CD14-positive monocyte (primary cell): Measurements from ENCODE around the gene SRD5A1. TPM values are rescaled to one million over a fixed set of nuclear protein-coding genes. Genes with fewer than 3 reads are reported as not detected.

Source experiments
- DNase-seq, 3 donors: peaks; one replicate each; pipeline ENCODE4 v3.0.0-alpha.2; 2011 to 2022
- H2AFZ ChIP-seq: 2 replicates; pipeline ENCODE4 v1.6.0; 2012; ENCODE audit warnings: mild to moderate bottlenecking, low read depth, low read length, inconsistent platforms; ENCODE audit not compliant: insufficient read depth, poor library complexity, severe bottlenecking
- H3K27ac ChIP-seq, 2 donors: 1 replicate in 1 of 2; 2 replicates in 1 of 2; pipeline ENCODE4 v1.5.1; 2012 to 2013; ENCODE audit warnings: low read length in 2 of 2, control low read depth in 1 of 2, inconsistent platforms in 1 of 2, low read depth in 1 of 2, mild to moderate bottlenecking in 1 of 2
- H3K27me3 ChIP-seq, 2 donors: one replicate each; pipeline versions ENCODE4 v1.6.0 to v1.6.1; 2011 to 2013; ENCODE audit warnings: low read length in 2 of 2; ENCODE audit not compliant: control insufficient read depth in 2 of 2, insufficient read depth in 2 of 2
- H3K36me3 ChIP-seq, 2 donors: replicated peaks in 1 of 2; 1 replicate in 1 of 2; 2 replicates in 1 of 2; pipeline versions ENCODE4 v1.5.1 to v1.6.1; 2012 to 2013; ENCODE audit warnings: low read length in 2 of 2, control low read depth in 1 of 2, inconsistent platforms in 1 of 2, mild to moderate bottlenecking in 1 of 2; ENCODE audit not compliant: insufficient read depth in 2 of 2, control insufficient read depth in 1 of 2
- H3K4me1 ChIP-seq, 2 donors: 1 replicate in 1 of 2; 2 replicates in 1 of 2; pipeline versions ENCODE4 v1.5.1 to v1.6.1; 2012 to 2013; ENCODE audit warnings: low read length in 2 of 2, control low read depth in 1 of 2, inconsistent platforms in 1 of 2, mild to moderate bottlenecking in 1 of 2, moderate library complexity in 1 of 2; ENCODE audit not compliant: insufficient read depth in 2 of 2, control insufficient read depth in 1 of 2
- H3K4me2 ChIP-seq: replicated peaks from 2 replicates; pipeline ENCODE3; 2012; ENCODE audit warnings: low read length, moderate library complexity, mild to moderate bottlenecking; ENCODE audit not compliant: poor library complexity, severe bottlenecking; ENCODE audit errors: extremely low read depth
- H3K4me3 ChIP-seq, 3 experiments: fragments of 200-600 bp in 1 of 3; sonication (generic) in 1 of 3; replicated peaks in 1 of 3; 1 replicate in 2 of 3; 2 replicates in 1 of 3; pipeline ENCODE4 v1.5.1; 2011 to 2013; ENCODE audit warnings: low read length in 3 of 3, mild to moderate bottlenecking in 3 of 3, control low read depth in 2 of 3, low read depth in 2 of 3, inconsistent platforms in 1 of 3, moderate library complexity in 1 of 3
- H3K79me2 ChIP-seq: 2 replicates; pipeline ENCODE4 v1.6.0; 2012; ENCODE audit warnings: mild to moderate bottlenecking, control low read depth, inconsistent platforms, low read length, moderate library complexity; ENCODE audit not compliant: insufficient read depth
- H3K9ac ChIP-seq: 2 replicates; pipeline ENCODE4 v1.6.0; 2017; ENCODE audit warnings: low read length, mild to moderate bottlenecking; ENCODE audit not compliant: insufficient read depth, poor library complexity, severe bottlenecking
- H3K9me3 ChIP-seq, 2 donors: replicated peaks in 1 of 2; 1 replicate in 1 of 2; 2 replicates in 1 of 2; pipeline versions ENCODE4 v1.5.1 to v1.6.1; 2012 to 2013; ENCODE audit warnings: low read length in 2 of 2, control low read depth in 1 of 2; ENCODE audit not compliant: control insufficient read depth in 1 of 2, insufficient read depth in 1 of 2
- H4K20me1 ChIP-seq: 2 replicates; pipeline ENCODE4 v1.6.0; 2012; ENCODE audit warnings: mild to moderate bottlenecking, low read length, control low read depth, moderate library complexity; ENCODE audit not compliant: insufficient read depth
- H3K27ac Mint-ChIP-seq, 7 donors: one replicate each; pipeline ENCODE4 v1.8.0; 2020; ENCODE audit warnings: mild to moderate bottlenecking in 7 of 7, mixed read lengths in 7 of 7, moderate library complexity in 6 of 7, inconsistent platforms in 2 of 7
- H3K27me3 Mint-ChIP-seq, 3 donors: one replicate each; pipeline ENCODE4 v1.8.0; 2021 to 2022; ENCODE audit warnings: low read depth in 3 of 3, mild to moderate bottlenecking in 3 of 3, mixed read lengths in 3 of 3, moderate library complexity in 3 of 3, inconsistent platforms in 1 of 3
- H3K36me3 Mint-ChIP-seq, 2 donors: one replicate each; pipeline ENCODE4 v1.8.0; 2020; ENCODE audit warnings: mixed read lengths in 2 of 2, inconsistent platforms in 1 of 2, mild to moderate bottlenecking in 1 of 2
- H3K4me1 Mint-ChIP-seq: one replicate; pipeline ENCODE4 v1.8.0; 2020; ENCODE audit warnings: mild to moderate bottlenecking, mixed read lengths
- H3K4me3 Mint-ChIP-seq, 2 donors: one replicate each; pipeline ENCODE4 v1.8.0; 2020; ENCODE audit warnings: mild to moderate bottlenecking in 2 of 2, mixed read lengths in 2 of 2, moderate library complexity in 1 of 2
- H3K9me3 Mint-ChIP-seq, 7 donors: one replicate each; pipeline ENCODE4 v1.8.0; 2020 to 2022; ENCODE audit warnings: mixed read lengths in 7 of 7, mild to moderate bottlenecking in 6 of 7, moderate library complexity in 6 of 7, inconsistent platforms in 2 of 7
- WGBS: methylation state at CpG from one replicate; pipeline ENCODE4 v1.1.5; 2013; ENCODE audit warnings: missing lambda C conversion rate; ENCODE audit not compliant: insufficient coverage; 5-methylcytosine and 5-hydroxymethylcytosine counted together
- intact Hi-C, 2 donors: fragments of 100-400 bp; cut with micrococcal nuclease; formaldehyde crosslinking; loops; one replicate each; pipeline versions ENCODE4 v1.15.0 to v1.15.1; 2023
- polyA plus RNA-seq, 3 donors: library from polyadenylated mRNA; depleted of rRNA in 1 of 3; unstranded in 2 of 3; stranded (reverse) in 1 of 3; fragments of 300-500 nt in 2 of 3; fragments of >200 nt in 1 of 3; fragmentation: Illumina TruSeq in 2 of 3; gene quantifications; 1 replicate in 2 of 3; 2 replicates in 1 of 3; pipeline ENCODE4 v1.2.3, GENCODE V29; 2012 to 2021
- TF ChIP-seq, protein P1 (sequence below): fragments of 200-600 bp; IDR thresholded peaks from one replicate; pipeline ENCODE4 v1.8.0; 2022; ENCODE audit warnings: antibody characterized with exemption, mild to moderate bottlenecking

SRD5A1 gene
- polyA plus RNA-seq, 3 donors, result 21.2 to 34.7 (median 26.0) TPM

GRCh38 chr5:6603643-6604042, 29.6 kb upstream of the SRD5A1 start:
- H3K36me3 Mint-ChIP-seq, result peaks cover 91 to 100% of the 10 kb centered on the region in 2 donors
- 100% methylated on average over 3 of the region's 5 CpGs for WGBS
- TF ChIP-seq, protein P1, sequence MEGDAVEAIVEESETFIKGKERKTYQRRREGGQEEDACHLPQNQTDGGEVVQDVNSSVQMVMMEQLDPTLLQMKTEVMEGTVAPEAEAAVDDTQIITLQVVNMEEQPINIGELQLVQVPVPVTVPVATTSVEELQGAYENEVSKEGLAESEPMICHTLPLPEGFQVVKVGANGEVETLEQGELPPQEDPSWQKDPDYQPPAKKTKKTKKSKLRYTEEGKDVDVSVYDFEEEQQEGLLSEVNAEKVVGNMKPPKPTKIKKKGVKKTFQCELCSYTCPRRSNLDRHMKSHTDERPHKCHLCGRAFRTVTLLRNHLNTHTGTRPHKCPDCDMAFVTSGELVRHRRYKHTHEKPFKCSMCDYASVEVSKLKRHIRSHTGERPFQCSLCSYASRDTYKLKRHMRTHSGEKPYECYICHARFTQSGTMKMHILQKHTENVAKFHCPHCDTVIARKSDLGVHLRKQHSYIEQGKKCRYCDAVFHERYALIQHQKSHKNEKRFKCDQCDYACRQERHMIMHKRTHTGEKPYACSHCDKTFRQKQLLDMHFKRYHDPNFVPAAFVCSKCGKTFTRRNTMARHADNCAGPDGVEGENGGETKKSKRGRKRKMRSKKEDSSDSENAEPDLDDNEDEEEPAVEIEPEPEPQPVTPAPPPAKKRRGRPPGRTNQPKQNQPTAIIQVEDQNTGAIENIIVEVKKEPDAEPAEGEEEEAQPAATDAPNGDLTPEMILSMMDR, result no peak

DNA sequence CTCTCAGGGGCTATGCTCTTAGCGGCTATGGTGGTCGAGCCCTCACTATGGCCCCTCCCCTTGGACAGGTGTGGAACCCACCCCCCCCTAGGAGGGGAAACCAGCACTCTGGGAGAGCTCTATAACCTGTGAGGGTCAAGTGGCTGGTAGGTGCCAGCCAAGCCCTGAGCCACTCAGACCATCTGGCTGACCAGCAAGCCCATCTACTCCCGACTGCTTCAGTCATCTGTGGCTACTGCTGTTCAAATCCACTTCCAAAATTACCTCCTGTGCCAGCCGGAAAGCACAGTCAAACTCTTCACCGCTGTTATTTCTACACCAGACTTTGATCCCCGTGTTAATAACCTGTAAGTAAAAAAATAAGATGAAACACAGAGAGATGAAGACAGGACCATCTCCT, 28.9 kb upstream of the SRD5A1 start:
- Histone ChIP-seq H3K27ac (no peak overlapping the region), H3K4me1 (no peaks in the 10 kb centered on the region), H2AFZ (no peak overlapping the region), H3K4me2 (no peak overlapping the region), H3K27me3 (no peaks in the 10 kb centered on the region), H3K36me3 (peaks cover 93 to 100% of the 10 kb centered on the region in 2 donors), H4K20me1 (peaks cover 14% of the 10 kb centered on the region), H3K4me3 (no peak overlapping the region), H3K79me2 (no peaks in the 10 kb centered on the region), H3K9ac (no peak overlapping the region), H3K9me3 (no peaks in the 10 kb centered on the region)
- peaks cover 15% of the 10 kb centered on the region for H3K4me1 Mint-ChIP-seq
- peaks cover 92 to 100% of the 10 kb centered on the region in 2 donors for H3K36me3 Mint-ChIP-seq
- WGBS, result 100% methylated on average over 1 of the region's 6 CpGs
- intact Hi-C loops, result no loop called here
- H3K27ac Mint-ChIP-seq, result peak overlapping the region in 1 of 7 donors; percentile 0
- TF ChIP-seq, protein P1, result no peak
- H3K4me3 Mint-ChIP-seq, result no peak overlapping the region
- H3K9me3 Mint-ChIP-seq, result no peaks in the 10 kb centered on the region
- no peak for DNase-seq
- no peaks in the 10 kb centered on the region for H3K27me3 Mint-ChIP-seq

More at GRCh38 chr5:6603643-6604042, 29.6 kb upstream of the SRD5A1 start:
- no peaks in the 10 kb centered on the region for H3K9me3 ChIP-seq
- H3K4me3 Mint-ChIP-seq, result no peak overlapping the region
- no peak overlapping the region for H2AFZ ChIP-seq
- no peak overlapping the region for H3K4me2 ChIP-seq
- H3K27ac ChIP-seq, result no peak overlapping the region
- H3K9ac ChIP-seq, result no peak overlapping the region
- no peaks in the 10 kb centered on the region for H3K9me3 Mint-ChIP-seq
- no peak overlapping the region for H3K4me3 ChIP-seq
- intact Hi-C loops, result no loop called here
- H3K27me3 ChIP-seq, result no peaks in the 10 kb centered on the region
- peaks cover 92 to 100% of the 10 kb centered on the region in 2 donors for H3K36me3 ChIP-seq
- peaks cover 15% of the 10 kb centered on the region for H3K4me1 Mint-ChIP-seq
- H3K4me1 ChIP-seq, result no peaks in the 10 kb centered on the region
- DNase-seq, result no peak
- no peaks in the 10 kb centered on the region for H3K79me2 ChIP-seq
- peaks cover 14% of the 10 kb centered on the region for H4K20me1 ChIP-seq
- H3K27ac Mint-ChIP-seq, result peak overlapping the region in 2 of 7 donors; percentile 1 to 45
- H3K27me3 Mint-ChIP-seq, result no peaks in the 10 kb centered on the region
